CD4-positive, alpha-beta T cell treated with Interleukin-15 for 1 hour (primary cell): ENCODE results near the gene APOL4.
A peak's percentile ranks its signal among the peaks of the same experiment; 100 is the strongest.
"Not testable (repeated sequence)": the region's sequence is repeated elsewhere in the genome, so short reads cannot be mapped to it uniquely, and the experiment has no call there.

Experiments used
- DNase-seq: peaks from one replicate; pipeline ENCODE4 v3.0.0-alpha.2; 2020

The APOL4 gene

GRCh38 chr22:36180928-36181327, 20.7 kb downstream of the APOL4 start:
- no peak for DNase-seq

- DNase-seq: peak; percentile 80
Measured at GRCh38 chr22:36180038-36180880, 21.4 kb downstream of the APOL4 start.

GRCh38 chr22:36177160-36177559, 24.4 kb downstream of the APOL4 start:
- no peak for DNase-seq

DNA sequence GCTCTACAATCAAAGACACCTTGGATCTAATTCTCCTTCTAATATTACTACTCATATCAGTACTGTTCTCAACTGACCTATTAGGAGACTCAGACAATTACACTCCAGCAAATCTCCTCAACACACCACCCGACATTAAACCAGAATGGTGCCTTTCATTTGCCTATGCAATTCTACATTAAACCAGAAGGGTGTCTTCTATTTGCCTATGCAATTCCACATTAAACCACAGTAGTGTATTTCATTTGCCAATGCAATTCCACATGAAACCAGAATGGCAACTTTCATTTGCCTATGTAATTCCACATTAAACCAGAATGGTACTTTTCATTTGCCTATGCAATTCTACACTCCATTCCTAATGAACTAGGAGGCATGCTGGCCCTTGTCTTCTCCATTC, 25.7 kb downstream of the APOL4 start:
- no peak for DNase-seq

DNA sequence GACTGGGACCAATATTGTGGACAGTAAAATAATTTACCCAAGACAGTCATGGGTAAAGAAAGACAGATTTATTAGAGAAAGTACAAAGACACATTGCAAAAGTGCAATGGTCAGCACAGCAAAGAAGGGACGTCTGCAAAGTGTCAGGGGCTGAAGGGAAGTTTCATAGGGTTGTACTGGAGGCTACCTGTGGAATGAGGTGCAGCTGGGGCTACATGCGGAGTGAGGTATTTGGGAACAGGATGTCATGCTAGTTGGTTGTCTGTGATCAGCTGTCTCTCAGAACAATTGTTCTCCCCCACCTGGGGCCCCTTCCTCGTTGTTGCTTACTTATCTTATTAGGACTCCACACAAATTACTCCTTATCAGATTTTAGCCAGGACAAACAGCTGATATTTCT, 29.7 kb downstream of the APOL4 start:
- DNase-seq: no peak

GRCh38 chr22:36166518-36167220, 34.9 kb downstream of the APOL4 start:
- DNase-seq: peak; percentile 44

GRCh38 chr22:36166086-36166485, 35.5 kb downstream of the APOL4 start:
- DNase-seq: no peak

DNA sequence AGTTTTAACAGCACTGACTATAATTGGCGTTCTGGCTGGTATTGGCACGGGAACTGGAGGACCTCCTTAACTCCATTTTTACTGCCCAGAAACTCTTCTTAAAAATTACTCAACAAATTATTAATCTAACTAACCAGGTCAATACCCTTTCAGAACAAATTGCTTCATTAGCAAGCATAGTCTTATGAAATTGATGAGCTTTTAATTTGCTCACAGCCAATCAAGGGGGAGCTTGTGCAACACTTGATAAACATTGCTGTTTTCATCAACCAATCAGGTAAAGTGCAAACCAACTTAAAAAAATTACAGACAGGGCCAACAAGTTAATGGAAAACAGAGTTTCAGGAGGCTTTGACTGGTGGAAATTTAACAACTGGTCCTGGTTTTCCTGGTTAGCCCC, 36.5 kb downstream of the APOL4 start:
- no peak for DNase-seq

- DNase-seq: no peak
Measured at GRCh38 chr22:36164621-36165020, 37.0 kb downstream of the APOL4 start.

DNA sequence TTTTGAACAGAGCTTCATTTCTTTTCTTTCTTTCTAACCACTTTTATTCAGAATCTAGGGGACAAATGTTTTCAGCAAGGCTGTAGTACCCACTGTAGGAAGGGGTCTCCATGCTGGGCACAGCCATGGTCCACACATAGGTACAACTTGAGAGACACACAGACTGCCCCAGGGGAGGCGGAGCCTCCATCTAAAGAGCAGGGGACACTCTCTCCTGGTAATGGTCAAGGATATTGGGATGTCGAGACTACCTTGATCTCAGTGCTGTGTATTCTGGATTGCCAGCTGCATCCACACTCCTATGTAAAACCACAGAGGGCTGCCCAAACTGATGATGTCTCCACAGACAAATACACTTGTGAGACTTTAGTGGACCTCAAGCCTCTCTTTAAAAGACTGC, 38.1 kb downstream of the APOL4 start:
- DNase-seq: no peak

- DNase-seq: peak; percentile 62
Measured at GRCh38 chr22:36162127-36163034, 39.2 kb downstream of the APOL4 start.

DNA sequence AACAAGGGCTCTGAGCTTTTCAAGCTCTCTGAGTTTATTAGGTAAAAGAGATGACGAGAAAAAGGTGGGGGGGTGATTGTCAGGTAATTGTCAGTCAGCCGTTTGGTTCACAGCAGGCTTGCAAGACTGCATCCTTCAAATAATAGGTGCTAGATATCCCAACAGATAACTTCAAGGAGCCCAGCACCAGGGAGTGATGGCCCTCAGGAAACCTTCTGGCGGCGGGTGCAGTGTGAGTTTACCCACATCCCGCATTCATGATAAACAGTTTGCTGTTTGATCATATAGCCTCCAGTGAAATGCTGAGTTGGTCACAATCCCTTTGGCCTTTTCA, 39.8 kb downstream of the APOL4 start:
- DNase-seq: not testable (repeated sequence)

GRCh38 chr22:36160499-36160942, 41.1 kb downstream of the APOL4 start, which contains the start of gene APOL3:
APOL3 (minus strand) TSS chr22:36160755; CDS start chr22:36149055, 11,700 bp downstream.
- peak; percentile 56 for DNase-seq

GRCh38 chr22:36156515-36157419, 44.8 kb downstream of the APOL4 start:
- peak; percentile 86 for DNase-seq

DNA sequence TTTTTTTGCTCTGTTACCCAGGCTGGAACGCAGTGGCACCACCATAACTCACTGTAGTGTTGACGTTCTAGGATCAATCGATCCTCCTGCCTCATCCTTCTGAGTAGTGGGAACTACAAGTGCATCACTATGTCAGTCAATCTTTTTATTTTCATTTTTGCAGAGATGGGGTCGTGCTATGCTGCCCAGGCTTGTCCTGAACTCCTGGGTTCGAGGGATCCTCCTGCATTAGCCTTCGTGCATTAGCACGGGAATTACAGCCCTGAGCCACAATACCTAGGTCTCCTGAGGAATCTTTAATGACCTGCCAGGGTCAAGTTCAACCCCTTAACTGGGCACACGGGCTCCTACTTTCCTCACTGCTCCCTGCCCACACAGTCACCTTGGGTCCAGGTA, 45.5 kb downstream of the APOL4 start:
- DNase-seq: no peak

- no peak for DNase-seq
Measured at GRCh38 chr22:36155702-36156101, 45.9 kb downstream of the APOL4 start.

GRCh38 chr22:36154423-36154945, 47.1 kb downstream of the APOL4 start:
- no peak for DNase-seq

GRCh38 chr22:36153501-36154422, 47.8 kb downstream of the APOL4 start:
- no peak for DNase-seq

GRCh38 chr22:36152821-36153220, 48.8 kb downstream of the APOL4 start:
- DNase-seq: not testable (repeated sequence)

GRCh38 chr22:36152088-36152487, 49.5 kb downstream of the APOL4 start:
- no peak for DNase-seq
